Sigmoid colon (tissue), 4 donors: ENCODE measurements around the gene ADK.

Source experiments
- EP300 ChIP-seq, 4 donors: sonication (generic); formaldehyde crosslinking; IDR thresholded peaks; one replicate each; pipeline ENCODE4 v1.6.1; 2017; ENCODE audit warnings: antibody characterized with exemption in 4 of 4
- POLR2A ChIP-seq, 2 donors: fragments of 450-650 bp; IDR thresholded peaks; one replicate each; pipeline ENCODE4 v1.6.1; 2016; ENCODE audit warnings: antibody characterized with exemption in 2 of 2, mild to moderate bottlenecking in 2 of 2, moderate library complexity in 2 of 2
- POLR2AphosphoS5 ChIP-seq, 4 donors: sonication (generic); formaldehyde crosslinking; IDR thresholded peaks; one replicate each; pipeline ENCODE4 v1.6.1; 2017; ENCODE audit warnings: antibody characterized with exemption in 4 of 4

DNA sequence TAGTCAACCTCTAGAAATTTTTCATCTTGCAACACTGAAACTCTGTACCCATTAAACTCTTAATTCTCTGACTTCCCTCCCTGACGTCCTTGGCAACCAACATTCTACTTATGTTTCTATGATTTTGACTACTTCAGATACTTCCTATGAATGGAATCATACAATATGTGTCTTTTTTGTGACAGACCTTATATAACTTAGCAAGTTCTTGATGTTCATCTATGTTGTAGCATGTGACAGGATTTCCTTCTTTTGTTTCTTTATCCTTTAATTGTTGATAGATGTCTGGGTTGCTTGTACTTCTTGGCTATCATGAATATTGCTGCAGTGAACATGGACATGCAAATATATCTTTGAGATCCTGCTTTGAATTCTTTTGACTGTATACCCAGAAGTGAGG lies 240.8 kb downstream of the ADK start:
- TF ChIP-seq EP300 (IDR thresholded peaks at IDR 0.05): no peak
- TF ChIP-seq POLR2AphosphoS5 (IDR thresholded peaks at IDR 0.05): no peak
- TF ChIP-seq POLR2A (IDR thresholded peaks at IDR 0.05): no peak
